MV-4-11 (cell line): Measurements from ENCODE around the gene TRAPPC11.
"Not testable (repeated sequence)": the region's sequence is repeated elsewhere in the genome, so short reads cannot be mapped to it uniquely, and the experiment has no call there.

Source experiments
- DNase-seq: peaks from one replicate; lab custom pipeline; 2025; lab: John Stamatoyannopoulos, UW

The TRAPPC11 gene

DNA sequence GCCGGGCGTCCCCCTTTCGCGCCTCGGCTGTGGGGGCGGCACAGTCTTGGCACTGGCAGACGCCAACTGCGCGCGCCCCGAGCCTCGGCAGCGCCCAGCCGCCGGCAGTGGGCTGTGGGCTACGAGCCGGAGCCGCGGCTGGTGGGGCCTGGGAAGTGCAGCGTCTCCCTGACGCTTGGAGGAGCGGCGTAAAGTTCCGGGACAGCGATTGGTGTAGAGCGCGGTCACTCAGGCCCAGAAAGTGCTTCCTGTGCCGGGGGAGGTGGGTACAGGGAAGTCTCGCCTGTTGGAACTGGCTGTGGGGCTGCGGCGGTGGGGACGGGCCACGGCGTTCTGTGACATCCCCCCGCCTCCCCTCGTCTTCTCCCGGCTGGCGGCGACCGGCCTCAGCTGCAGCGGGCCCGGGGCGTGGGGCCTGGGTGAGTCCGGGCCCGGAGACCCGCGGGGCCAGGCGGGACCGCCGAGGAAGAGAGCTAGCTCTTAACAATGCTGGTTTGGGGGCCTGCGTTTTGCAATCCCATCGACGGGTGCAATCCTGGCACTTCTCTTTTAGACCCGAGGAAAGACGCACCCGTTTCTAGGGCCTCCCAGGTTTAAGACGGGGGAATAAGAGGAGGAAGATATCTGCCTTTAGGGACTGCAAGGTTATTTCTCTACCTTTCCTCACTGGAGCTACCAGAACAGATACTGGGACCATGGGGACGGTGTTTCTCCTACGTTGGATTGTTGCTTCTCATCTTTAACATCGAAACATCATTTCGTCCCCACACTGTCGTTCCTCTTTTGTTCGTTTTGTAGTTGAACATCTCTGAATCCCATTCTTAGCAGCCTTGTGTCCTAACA is at the start of gene TRAPPC11, which contains the start of gene RWDD4:
Gene TRAPPC11 (plus strand): TSS at position 265 of the 843 bp plus-strand sequence. CDS start 4,575 bp downstream, outside the sequence.
Gene RWDD4 (minus strand): TSS at position 157 of the 843 bp plus-strand sequence. CDS start 233 bp downstream, outside the sequence.
- peak; percentile 97 for DNase-seq

DNA sequence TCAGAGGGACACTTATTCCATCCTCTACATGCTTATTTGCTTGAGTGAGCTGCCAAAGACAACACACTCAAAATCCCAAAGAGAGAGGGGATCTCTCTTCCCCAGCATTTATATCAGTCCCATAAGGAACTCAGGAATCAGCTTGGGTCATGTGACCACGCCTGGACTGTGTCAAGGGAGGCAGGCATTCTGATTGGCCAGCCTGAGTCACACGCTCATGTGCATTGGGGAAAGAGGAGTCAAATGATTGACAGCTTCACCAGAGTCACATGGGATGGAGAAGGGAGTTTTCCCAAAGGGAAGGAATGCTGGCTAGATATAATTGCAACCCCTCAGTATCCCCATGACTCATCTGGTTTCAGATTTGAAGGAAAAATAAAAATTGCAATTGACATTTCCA is 49.1 kb upstream of the TRAPPC11 start:
- no peak for DNase-seq

DNA sequence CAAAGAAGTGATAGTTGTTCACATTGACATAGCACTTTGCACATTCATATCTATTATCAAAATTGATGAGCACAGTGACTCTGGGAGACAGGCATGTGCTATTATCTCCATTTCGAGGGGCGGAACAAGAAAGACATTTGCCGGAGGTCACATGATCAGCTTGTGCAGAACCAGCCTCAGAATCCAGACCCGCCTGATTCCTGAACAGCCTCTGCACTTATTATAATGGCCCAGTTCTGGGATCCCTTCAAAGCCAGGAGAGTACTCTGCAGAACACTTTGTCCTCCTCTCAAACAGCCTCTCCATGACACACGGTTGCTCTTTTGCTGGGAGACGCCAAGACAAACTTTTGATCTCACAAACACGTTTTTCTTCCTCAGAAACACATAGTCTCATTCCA is 48.5 kb upstream of the TRAPPC11 start:
- no peak for DNase-seq

DNA sequence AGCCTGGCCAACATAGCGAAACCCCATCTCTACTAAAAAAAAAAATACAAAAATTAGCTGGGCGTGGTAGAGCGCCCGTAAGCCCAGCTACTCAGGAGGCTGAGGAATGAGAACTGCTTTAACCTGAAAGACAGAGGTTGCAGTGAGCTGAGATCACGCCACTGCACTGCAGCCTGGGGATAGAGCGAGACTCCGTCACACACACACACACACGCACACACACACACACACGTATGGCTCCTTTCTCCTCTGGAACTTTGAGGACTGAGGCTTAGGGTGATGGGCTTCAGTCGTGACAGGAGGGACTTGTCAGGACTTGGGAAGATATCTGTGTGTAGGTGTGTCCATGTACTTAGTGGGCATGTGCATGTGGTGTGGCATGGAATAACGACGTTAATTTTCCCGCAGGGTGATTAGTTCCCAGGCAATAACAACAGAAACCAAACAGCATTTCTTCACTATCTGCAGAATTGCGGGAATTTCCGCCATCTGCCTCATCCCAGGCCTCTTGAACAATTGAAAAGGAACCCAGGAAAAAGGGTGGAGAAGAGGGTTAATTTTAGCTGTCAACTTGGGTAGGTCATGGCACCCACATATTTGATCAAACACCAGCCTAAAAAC is 47.8 kb upstream of the TRAPPC11 start:
- no peak for DNase-seq

DNA sequence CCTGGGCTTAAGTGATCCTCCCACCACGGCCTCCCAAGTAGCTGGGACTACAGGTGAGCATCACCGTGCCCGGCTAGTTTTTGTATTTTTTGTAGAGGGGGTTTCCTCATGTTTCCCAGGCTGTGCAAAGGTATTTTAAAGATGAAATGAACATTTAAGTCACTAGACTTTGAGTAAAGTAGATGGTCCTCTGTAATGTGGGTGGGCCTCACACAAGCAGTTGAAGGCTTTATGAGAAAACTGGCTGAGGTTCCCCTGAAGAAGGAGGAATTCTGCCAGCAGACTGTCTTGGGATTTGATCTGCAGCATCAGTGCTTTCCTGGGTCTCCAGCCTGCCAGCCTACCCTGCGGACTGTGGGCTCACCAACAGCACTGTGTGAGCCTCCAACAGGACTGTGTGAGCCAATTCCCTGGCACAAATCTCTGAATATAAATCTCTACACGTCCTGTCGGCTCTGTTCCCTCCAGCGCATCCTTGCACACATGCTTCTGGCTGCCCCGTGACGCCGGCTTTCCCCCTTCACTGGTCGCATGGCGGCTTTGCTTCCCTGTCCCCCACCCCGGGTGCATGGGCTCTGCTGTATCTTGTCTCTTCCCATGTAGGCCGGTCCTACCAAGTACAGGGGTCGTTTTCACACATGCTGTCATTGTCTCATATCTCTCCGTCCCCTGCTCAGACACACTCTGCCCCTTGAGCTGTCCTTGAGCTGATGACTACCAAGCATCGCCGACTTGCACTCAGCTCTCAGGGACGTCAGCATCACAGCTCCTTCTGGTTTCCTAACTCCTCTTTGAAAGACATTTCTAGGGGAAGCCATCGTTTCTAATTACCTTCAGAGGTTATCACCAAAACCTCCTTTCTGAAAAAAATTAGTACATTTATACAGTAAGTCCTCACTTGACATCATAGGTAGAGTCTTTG is 46.5 kb upstream of the TRAPPC11 start:
- DNase-seq = no peak

DNA sequence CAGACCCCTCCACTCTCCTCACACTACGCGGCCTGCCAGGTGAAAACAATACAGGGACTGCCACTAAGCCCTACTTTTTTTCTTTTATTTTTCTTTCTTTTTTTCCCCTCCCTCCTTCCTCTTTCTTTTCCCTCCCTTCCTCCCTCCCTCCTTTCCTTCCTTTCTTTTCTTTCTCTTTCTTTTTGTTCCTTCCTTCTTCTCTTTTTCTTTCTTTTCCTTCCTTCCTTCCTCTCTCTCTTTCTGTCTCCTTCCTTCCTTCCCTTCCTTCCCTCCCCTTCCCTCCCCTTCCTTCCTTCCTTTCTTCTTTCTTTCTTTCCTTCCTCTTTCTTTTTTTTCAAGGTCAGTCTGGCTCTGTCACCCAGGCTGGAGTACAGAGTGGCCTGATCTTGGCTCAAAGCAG is 42.0 kb upstream of the TRAPPC11 start:
- DNase-seq = no peak

DNA sequence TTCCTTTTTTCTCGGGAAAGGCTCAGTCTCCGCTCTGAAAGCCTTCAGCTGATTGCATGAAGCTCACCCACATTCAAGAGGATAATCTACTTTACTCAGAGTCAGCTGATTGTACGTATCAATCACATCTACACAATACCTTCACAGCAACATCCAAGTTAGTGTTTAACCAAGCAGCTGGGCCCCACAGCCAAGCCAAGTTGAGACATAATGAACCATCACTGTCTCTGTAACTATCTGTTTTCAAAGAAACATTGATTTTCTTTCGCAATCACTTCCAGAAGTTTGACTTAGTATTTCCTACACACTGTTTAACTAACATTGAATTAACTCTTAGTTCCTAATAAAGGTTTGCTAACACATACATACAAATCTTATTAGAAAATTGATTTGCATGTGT is 40.4 kb upstream of the TRAPPC11 start:
- DNase-seq = peak; percentile 9

DNA sequence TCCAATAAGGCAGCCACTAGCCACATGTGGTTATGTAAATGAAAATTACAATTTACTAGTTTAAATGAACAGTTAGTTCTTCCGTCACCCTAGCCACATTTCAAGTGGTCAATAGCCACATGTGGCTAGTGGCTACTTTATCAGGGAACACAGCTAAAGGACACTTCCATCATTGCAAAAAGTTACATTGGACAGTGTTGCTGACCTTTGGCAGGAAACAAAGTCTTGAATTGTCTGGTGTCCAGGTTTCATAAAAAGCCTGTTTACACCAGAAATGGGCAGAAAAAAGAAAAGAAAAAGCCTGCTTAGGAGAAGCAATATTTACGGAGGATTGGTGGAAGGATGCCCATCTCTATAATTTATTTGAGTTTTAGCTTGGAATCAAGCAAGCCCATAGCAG is 38.7 kb upstream of the TRAPPC11 start:
- no peak for DNase-seq

DNA sequence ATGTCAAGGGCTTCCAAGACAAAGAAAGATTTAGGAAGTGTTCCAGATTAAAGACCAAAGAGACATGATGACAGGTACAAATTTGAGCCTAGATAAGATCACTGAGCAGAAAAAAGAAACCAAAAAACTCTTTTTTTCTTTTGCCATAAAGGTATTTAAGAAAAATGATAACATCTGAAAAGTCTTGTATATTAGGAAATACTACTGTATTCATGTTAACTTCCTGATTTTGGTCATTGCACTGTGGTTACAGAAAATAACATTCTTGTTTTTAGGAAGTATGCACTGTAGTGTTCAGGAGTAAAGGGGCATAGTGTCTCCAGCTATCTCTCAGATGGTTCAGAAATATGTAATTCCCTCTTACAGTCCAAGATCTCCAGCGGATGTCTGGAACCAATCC is 37.2 kb upstream of the TRAPPC11 start:
- peak; percentile 88 for DNase-seq

DNA sequence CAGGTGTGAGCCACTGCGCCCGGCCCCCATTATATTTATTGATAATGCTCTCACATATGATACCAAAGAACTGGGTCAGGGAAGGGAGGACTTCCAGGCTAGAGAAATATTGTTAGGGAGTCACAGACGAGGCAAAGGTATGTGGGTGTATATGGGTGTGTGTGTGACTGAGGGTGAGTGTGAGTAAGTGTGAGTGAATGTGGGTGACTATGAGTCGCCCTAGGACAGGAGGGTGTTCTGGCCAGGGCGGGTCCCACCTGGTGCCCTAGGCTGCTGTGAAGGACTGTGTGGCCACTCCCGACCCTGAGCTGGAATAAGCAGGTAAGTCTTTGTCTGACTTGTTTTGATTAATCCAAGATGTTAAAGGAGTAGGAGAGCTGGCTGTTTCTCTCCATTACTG is 34.5 kb upstream of the TRAPPC11 start:
- DNase-seq = no peak

DNA sequence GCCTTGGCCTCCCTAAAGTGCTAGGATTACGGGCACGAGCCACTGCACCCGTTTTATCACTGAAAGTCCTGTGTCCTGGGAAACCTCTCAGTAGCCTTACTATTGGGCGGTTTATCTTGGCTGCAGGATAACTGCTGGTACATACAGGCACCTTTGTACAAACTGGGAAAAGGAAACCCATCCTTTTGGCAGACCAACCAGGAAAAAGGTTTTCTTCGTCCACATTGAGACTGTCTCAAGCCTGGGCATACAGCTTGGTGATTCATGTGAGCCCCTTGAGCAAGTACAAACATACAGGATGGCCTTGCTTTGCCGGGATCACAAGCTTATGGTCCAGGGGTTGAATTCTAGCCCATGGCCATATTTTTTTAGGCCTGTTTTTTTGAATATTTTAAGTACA is 32.9 kb upstream of the TRAPPC11 start:
- no peak for DNase-seq

DNA sequence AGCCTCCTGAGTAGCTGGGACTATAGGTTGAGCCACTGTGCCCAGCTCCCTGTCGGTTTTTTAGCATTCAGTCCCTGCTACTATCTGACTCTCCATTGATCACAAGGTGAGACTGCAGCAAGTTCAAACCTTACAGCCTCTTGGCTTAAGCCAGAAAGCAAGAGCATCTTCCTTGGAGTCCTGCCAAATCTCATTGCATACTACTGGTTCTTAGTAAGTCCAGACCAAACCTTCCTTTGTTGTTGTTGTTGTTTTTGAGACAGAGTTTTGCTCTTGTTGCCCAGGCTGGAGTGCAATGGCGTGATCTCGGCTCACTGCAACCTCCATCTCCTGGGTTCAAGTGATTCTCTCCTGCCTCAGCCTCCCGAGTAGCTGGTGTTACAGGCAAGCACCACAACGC is 31.8 kb upstream of the TRAPPC11 start:
- not testable (repeated sequence) for DNase-seq

DNA sequence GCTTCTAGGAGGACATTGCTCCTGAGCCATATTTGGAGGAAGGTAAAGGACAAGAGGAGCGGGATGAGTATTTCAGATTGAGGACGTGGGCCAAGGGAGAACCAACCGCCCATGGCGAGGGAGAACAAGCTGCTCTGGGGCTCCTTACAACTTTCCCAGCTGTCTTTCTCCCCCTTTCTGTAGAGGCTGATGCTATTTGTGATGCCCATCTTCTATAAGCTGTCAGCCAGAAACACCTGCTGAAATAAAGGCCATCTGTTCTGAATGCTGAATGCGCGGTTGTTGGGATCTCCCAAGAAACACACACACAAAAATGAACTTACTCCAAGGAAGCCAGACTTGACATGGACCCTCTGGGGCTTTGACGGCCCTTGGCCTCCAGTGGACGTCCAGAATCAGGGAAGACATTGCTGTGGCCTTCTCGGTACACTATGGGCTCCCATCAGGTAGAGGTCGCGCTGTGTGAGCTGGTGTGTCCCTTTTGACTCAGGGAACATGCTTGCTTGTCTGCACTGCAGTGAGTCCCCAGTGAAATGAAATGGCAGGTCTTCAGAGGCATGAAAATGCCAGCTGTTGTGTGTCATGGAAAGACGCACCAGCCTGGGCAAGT is 31.0 kb upstream of the TRAPPC11 start:
- DNase-seq = no peak

DNA sequence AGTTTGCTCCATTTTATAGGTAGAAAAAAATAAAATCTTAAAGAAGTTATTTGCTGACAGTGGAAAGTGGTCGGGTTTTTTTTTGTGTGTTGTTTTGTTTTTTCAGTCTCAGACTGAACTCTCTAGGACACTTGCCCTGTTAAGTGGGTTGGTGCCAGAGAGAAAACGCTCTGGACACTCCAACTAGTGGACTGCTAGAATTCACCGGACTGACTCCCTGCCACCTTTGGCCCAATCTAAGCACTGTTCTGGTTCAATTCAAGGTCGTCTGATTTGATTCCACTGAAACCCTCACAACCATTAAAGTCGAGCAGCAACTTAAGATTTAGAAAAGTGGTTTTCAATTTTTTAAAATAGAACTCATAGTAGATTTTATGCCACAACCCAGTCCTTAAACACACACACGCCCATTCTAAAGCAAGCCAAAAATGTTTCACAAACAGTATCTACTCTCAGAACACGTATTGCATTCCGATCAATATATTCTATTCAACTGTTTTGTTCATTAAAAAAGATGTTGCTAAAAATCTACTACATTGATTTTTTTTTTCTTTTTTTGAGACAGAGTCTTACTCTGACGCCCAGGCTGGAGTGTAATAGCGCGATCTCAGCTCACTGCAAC is 27.4 kb upstream of the TRAPPC11 start:
- no peak for DNase-seq

DNA sequence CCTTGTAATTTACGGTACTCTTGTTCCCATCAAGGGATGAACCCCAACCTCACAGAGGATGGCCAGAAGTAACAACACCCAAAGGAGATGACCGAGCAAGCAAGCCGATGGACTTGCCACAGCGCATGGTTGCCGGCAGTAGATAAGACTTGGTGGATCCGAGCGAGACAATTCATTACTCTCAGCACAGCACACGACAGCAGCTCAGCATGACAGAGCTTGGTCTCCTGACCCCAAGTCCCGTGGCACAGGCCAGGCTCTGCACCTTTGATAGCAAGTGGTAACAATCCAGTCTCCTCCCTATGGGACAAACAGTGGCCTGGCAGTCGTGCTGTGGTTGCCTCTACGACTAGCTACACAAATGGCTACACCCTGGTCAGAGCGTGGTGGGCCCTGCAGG is 26.4 kb upstream of the TRAPPC11 start:
- DNase-seq = no peak

DNA sequence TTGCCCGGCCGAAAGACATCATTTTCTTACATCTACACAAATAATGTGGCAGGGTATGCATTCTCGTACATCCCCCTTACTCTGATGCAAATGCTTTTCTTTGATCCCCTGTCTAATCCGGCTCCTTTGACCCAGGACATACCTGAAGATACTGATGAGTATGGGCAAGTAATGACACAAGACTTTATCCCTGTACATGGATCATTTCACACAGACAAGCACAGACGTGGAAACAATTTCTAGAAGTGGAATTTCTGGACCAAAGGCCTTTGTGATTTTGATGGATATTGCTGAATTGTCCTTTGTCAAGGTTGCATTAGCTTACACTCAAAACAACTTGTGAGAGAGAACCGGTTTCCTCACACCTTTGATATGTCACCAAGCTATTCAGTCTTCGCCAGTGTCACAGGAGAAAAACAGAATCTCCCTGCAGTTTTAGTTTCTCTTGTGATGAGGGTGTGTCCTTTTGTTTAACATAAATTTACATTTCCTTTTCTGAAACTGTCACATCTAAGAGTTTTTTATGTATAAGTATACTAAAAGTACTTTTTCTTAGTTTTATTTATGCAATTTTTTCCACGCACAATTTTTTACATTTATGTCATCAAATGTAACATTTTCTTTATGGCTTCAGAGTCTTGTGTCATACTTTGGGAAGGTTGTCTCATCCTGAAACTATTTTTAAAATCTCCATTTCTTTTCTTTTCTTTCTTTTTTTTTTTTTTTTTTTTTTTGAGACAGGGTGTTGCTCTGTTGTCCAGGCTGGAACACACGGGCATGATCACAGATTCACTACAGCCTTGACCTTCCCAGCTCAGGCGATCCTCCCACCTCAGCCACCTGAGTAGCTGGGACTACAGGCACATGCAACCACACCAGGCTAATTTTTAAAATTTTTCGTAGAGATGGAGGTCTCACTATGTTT is 25.4 kb upstream of the TRAPPC11 start:
- DNase-seq = no peak

DNA sequence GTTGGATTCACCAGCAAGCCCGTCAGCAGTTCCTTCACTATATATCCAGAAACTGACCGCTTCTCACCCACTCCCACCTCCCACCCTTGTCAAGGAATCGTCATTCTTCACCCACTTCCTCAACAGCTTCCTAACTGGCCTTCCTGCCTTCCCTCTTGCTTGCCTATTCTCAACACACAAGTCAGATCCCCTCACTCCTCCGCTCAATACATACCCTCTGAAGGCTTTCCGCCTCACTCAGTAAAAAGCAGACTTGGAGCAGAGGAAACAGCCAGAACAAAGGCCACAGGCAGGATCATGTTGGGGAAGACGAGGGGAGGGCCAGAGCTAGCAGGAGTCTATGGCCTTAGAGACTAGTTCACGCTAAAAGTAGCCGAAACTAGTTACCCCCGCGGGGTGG is 23.8 kb upstream of the TRAPPC11 start:
- no peak for DNase-seq

DNA sequence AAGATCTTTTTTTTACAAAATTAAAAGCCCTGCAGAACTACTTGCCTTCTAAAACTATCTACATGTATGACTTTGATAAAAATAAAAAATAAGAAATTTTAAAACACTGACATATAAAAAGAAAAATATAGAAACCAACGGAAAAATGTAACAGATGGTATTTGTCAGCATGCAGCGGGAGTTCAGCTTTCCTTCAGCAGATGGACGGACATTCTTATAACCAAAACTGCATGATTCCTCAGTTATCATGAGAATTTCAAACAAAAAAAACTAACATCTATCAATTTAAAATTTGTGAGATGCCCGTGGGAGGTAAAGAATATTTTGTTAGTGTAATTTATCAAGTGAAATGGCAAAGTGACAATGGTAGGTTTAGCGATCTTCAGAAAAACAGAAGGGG is 23.4 kb upstream of the TRAPPC11 start:
- no peak for DNase-seq

DNA sequence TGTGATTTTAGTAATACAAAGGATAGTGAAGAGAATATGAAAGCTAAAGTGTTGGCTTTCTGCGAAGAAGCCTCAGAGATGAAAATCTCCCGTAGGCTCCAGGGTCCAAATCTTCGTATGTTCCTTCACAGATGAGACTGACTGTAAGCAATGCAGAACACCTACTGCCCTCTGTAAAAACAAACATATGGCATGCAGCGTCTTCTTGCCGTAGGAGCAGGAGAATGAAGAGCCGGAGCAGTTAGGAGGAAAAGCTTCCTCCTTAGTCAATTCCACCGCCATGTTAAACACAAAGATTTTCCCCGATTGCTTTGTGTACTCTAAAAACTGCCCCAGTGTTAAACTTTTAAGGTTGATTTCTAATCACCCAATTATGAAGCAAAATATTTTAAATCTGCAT is 22.6 kb upstream of the TRAPPC11 start:
- no peak for DNase-seq

DNA sequence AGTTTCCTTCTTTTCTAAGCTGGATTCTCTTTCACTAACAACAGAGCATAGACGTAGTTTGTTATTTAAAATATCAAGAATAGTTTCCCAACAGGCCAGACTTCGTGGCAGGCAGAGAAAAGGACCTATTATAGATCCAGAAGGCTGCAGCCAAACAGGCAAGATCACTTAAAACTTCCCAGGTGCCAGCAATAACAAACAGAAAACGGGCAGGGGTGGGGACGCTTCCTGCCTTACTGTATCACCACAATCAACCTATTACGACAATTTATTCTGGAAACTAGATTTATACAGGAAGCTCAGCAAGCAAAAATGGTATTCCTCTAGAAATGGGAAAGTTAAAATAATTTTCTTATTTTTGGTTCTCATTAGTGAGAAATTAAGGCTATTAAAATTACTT is 22.2 kb upstream of the TRAPPC11 start:
- no peak for DNase-seq
